Effector memory CD8-positive, alpha-beta T cell (primary cell): ENCODE data around the gene BLMH.
A peak's percentile ranks its signal among the peaks of the same experiment; 100 is the strongest.

ENCODE experiments used
- ATAC-seq: fragments of 150-1000 bp; cut with Tn5 transposase; replicated peaks from 2 replicates; pipeline ENCODE4 v1.10.0; 2021; ENCODE audit warnings: mild to moderate bottlenecking, moderate library complexity
- DNase-seq, 3 experiments: peaks; one replicate each; pipeline ENCODE4 v3.0.0; 2021
- H3K27ac Mint-ChIP-seq, 2 donors: one replicate each; pipeline ENCODE4 v1.8.0; 2022; ENCODE audit warnings: mild to moderate bottlenecking in 2 of 2, mixed read lengths in 2 of 2, moderate library complexity in 2 of 2
- H3K27me3 Mint-ChIP-seq, 2 donors: one replicate each; pipeline ENCODE4 v1.8.0; 2022; ENCODE audit warnings: mixed read lengths in 2 of 2
- H3K36me3 Mint-ChIP-seq: one replicate; pipeline ENCODE4 v1.8.0; 2022; ENCODE audit warnings: mild to moderate bottlenecking, moderate library complexity, mixed read lengths; ENCODE audit not compliant: insufficient read depth
- H3K4me1 Mint-ChIP-seq, 2 donors: one replicate each; pipeline ENCODE4 v1.8.0; 2022; ENCODE audit warnings: low read depth in 2 of 2, mixed read lengths in 2 of 2
- H3K4me3 Mint-ChIP-seq, 2 donors: one replicate each; pipeline ENCODE4 v1.8.0; 2022; ENCODE audit warnings: mild to moderate bottlenecking in 2 of 2, mixed read lengths in 2 of 2, moderate library complexity in 2 of 2
- H3K9me3 Mint-ChIP-seq, 2 donors: one replicate each; pipeline ENCODE4 v1.8.0; 2022; ENCODE audit warnings: mixed read lengths in 2 of 2

BLMH gene

DNA sequence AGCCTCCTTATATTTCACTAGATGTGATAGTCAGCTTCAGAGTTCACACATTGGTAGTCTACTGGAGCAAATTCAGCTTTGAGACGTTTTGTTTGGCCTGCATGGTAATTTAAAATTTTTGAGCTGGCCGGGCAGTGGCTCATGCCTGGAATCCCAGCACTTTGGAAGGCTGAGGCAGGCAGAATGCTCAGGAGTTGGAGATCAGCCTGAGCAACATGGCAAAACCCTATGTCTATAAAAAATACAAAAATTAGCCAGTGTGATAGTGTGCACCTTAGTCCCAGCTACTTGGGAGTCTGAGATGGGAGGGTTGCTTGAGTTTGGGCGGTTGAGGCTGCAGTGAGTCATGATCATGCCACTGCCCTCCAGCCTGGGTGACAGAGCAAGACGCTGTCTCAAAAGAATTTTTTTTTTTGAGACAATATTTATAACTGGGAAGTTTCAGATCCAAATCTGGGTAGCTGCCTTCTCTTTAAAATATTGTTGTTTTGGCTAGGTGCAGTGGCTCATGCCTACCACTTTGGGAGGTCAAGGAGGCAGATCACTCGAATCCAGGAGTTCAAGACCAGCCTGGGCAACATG lies 4.8 kb upstream of the BLMH start:
- H3K27me3 Mint-ChIP-seq = no peaks in the 10 kb centered on the region
- DNase-seq (no peak), ATAC-seq (no peak)
- no peak overlapping the region for H3K4me3 Mint-ChIP-seq
- no peak overlapping the region for H3K27ac Mint-ChIP-seq
- no peaks in the 10 kb centered on the region for H3K4me1 Mint-ChIP-seq
- H3K36me3 Mint-ChIP-seq = no peaks in the 10 kb centered on the region
- no peaks in the 10 kb centered on the region for H3K9me3 Mint-ChIP-seq

DNA sequence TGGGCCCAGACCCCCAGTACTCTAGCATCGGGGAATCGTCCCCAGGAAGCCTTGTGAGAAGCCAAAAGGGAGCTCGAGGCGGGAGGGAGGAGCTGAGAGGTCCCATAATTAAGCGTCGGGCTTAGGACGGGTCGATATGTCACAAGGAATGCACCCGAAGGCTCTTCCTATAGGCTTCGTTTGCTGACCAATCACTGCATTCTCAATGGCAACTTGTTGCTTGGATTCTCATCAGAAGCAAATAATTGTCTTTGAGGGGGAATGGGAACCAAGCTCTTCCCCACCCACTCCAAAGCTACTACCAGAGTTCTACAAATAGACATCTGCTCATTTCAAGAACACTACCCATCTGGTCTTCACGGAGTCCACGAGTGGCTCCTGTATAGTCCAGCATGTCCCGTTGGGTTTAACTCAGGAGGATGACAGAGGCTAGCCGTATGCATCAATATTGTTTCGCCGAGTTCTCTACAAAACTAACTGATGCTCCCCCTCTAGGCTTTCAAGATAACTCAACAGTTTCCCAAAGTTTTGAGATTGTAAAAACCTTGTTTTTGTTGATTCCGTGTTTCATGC lies 628 bp upstream of the BLMH start:
- no peak for DNase-seq
- ATAC-seq = no peak
- peak overlapping the region in 1 of 2 donors; percentile 89 for H3K4me3 Mint-ChIP-seq
- peak overlapping the region in 1 of 2 donors; percentile 85 for H3K27ac Mint-ChIP-seq
- peaks cover 4% of the 10 kb centered on the region for H3K36me3 Mint-ChIP-seq
- H3K27me3 Mint-ChIP-seq = no peaks in the 10 kb centered on the region
- H3K9me3 Mint-ChIP-seq = no peaks in the 10 kb centered on the region
- peaks cover 7 to 18% of the 10 kb centered on the region in 2 donors for H3K4me1 Mint-ChIP-seq

DNA sequence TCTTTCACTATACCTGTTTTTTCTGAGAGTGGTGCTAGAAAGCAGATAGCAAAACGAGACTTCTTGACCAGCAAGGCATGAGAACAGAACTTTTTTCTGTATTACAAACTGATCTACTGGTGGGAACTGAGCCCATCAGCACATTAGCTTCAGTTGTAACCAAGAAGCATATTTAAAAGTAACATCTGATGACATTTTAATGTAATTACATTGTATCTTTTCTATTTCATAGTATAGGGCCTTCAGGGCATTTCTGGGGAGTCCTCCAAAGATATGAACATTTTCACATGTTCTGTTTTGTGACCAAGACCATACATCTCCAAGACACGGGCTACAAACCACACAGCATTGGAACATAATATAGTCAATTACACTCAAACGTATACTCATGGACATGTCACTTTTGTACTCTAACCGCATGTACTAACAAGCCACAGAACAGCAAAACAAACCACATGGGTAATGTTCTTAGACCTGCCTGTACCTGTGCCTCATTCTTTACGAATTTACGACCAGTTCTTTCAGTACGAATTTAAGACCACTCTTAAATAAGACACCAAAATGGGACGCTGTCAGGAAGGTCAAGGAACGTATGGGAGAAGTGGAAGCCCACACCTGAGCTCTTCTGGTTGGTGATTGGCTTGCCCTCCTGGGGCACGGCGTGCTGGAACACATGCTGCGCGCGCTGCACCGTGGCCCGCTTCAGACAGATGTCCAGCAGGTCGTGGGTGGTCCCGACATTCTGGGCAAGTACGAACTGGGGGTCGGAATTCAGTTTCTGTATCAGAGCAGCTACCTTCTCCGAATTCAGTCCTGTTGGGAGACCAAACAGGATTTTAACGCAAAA lies 825 bp downstream of the BLMH start:
- peaks cover 7 to 18% of the 10 kb centered on the region in 2 donors for H3K4me1 Mint-ChIP-seq

DNA sequence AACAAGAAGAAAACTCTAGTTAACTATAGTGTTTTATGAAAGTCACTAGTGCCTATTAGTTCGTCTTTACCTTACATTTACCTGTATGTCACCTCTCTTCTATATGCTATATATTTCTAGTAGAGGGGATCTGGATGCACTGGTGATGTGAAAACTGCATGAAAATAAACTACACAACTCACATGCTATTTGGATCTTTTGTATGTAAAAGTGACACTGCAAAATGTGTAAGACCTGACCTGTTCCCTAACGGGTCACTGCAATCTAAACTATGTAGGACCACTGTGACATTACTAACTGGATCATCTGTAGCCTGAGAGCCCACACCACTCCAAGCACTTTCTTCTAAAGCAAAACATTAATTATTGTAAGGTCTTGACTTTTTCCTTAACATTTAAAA lies 1.7 kb downstream of the BLMH start:
- H3K27me3 Mint-ChIP-seq = no peaks in the 10 kb centered on the region
- peaks cover 7 to 18% of the 10 kb centered on the region in 2 donors for H3K4me1 Mint-ChIP-seq
- no peaks in the 10 kb centered on the region for H3K9me3 Mint-ChIP-seq
- no peak overlapping the region for H3K27ac Mint-ChIP-seq
- ATAC-seq (no peak), DNase-seq (no peak)
- H3K4me3 Mint-ChIP-seq = peak overlapping the region in 1 of 2 donors; percentile 89
- H3K36me3 Mint-ChIP-seq = peaks cover 22% of the 10 kb centered on the region

More for the DNA sequence above, 825 bp downstream of the BLMH start:
- DNase-seq (peak; percentile 3 to 9 (median 6)), ATAC-seq (peak; percentile 39)
- peak overlapping the region; percentile 84 to 85 for H3K27ac Mint-ChIP-seq
- H3K4me3 Mint-ChIP-seq = peak overlapping the region in 1 of 2 donors; percentile 89
- no peaks in the 10 kb centered on the region for H3K9me3 Mint-ChIP-seq
- peaks cover 15% of the 10 kb centered on the region for H3K36me3 Mint-ChIP-seq
- no peaks in the 10 kb centered on the region for H3K27me3 Mint-ChIP-seq

DNA sequence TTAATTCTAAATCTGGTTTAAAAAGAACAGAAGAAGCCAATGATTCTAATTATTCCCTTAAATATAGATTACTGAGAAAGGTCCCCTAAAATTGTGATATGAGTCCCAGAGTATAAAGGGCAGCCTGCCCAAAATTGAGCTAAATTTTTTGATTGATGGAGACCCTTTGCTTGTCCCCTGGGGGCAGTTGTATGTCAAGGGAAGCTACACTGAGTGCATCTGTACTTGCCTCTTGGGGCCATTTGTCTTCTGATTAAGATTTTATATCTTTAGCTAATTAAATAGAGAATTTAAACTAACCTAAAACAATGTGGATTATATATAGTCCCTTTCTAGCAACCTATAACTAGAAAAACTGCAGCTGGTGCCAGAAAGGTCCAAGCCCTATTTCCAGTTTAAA lies 12.6 kb downstream of the BLMH start:
- Mint-ChIP-seq H3K4me3 (no peak overlapping the region), H3K36me3 (peaks cover 53% of the 10 kb centered on the region), H3K4me1 (peaks cover 6 to 8% of the 10 kb centered on the region in 2 donors), H3K27ac (no peak overlapping the region), H3K27me3 (no peaks in the 10 kb centered on the region), H3K9me3 (no peaks in the 10 kb centered on the region)
- DNase-seq (no peak), ATAC-seq (no peak)

DNA sequence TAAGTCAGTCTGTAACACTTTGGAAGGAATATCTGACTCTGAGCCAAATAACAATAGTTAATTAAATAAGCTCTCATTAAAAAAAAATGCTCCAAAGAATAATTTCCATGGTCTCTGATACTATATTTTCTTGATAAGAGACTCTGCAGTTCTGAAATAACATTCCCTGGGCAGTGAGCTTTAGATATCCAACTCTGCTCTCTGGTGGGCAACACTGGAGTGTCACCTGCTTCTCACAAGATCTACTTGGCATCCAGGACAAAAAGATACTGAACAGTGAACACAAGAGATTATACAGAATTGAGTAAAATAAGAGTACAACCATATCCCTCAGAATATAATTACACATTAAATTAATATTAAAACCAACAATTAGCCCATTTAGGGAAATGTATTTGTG lies 13.7 kb downstream of the BLMH start:
- no peak overlapping the region for H3K27ac Mint-ChIP-seq
- DNase-seq (no peak), ATAC-seq (no peak)
- H3K4me1 Mint-ChIP-seq = peaks cover 6 to 8% of the 10 kb centered on the region in 2 donors
- no peaks in the 10 kb centered on the region for H3K27me3 Mint-ChIP-seq
- peaks cover 56% of the 10 kb centered on the region for H3K36me3 Mint-ChIP-seq
- no peak overlapping the region for H3K4me3 Mint-ChIP-seq
- H3K9me3 Mint-ChIP-seq = no peaks in the 10 kb centered on the region

DNA sequence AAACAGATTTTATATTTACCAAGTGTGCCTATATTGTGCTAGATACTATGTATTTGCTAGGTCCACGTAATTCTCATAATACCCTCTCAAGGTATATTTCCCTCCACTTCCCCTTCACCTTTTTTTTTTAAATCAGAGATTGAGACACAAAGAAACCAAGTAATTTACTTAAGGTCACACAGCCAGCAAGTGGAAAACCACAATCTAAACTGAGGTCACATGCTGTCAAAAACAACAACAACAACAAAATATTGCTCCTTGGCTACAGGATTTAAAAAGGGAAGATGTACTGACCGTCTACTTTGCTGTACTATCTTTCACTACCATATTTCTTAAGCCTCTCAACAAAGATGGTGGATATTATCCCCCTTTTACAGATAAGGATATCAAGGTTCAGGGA lies 15.8 kb downstream of the BLMH start:
- ATAC-seq = no peak
- H3K4me1 Mint-ChIP-seq = peaks cover 6 to 8% of the 10 kb centered on the region in 2 donors
- H3K27me3 Mint-ChIP-seq = no peaks in the 10 kb centered on the region
- H3K9me3 Mint-ChIP-seq = no peaks in the 10 kb centered on the region
- DNase-seq = no peak
- peaks cover 70% of the 10 kb centered on the region for H3K36me3 Mint-ChIP-seq
- peak overlapping the region in 1 of 2 donors; percentile 41 for H3K27ac Mint-ChIP-seq
- H3K4me3 Mint-ChIP-seq = no peak overlapping the region

DNA sequence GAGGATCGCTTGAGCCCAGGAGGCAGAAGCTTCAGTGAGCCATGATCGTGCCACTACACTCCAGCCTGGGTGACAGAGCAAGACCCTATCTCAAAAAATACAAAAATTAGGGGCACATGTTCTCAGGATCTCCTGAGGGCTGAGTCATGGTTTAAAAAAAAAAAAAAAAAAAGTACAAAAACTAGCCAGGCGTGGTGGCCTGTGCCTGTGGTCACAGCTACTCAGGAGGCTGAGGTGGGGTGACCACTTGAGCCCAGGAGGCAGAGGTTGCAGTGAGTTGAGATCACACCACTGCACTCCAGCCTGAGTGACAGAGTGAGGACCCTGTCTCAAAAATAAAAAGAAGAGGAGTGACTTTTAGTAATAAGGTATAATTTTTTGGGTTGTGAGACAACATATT lies 16.9 kb downstream of the BLMH start:
- no peak for DNase-seq
- H3K36me3 Mint-ChIP-seq = peaks cover 74% of the 10 kb centered on the region
- no peaks in the 10 kb centered on the region for H3K9me3 Mint-ChIP-seq
- H3K4me1 Mint-ChIP-seq = peaks cover 6 to 8% of the 10 kb centered on the region in 2 donors
- H3K27ac Mint-ChIP-seq = peak overlapping the region in 1 of 2 donors; percentile 60
- no peak overlapping the region for H3K4me3 Mint-ChIP-seq
- H3K27me3 Mint-ChIP-seq = no peaks in the 10 kb centered on the region
- ATAC-seq = no peak

DNA sequence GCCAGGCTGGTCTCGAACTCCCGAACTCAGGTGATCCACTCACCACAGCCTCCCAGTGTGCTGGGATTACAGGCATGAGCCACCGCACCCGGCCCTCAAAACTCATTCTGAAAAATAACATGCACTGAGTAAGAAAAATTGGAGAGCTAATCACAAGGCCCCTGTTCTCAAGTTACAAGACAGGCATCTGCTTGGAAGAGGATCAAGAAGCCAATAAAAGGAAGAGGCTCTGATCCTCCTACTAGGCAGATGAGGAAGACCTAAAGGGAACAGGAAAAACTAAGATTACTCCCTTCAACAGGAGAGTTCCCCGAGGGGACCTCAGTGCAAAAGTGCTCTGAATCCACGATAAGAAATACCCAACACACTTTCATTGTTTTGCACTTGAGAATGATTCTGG lies 18.4 kb downstream of the BLMH start:
- DNase-seq = no peak
- Mint-ChIP-seq H3K9me3 (no peaks in the 10 kb centered on the region), H3K27ac (no peak overlapping the region), H3K27me3 (no peaks in the 10 kb centered on the region), H3K36me3 (peaks cover 71% of the 10 kb centered on the region), H3K4me1 (peaks cover 6 to 11% of the 10 kb centered on the region in 2 donors), H3K4me3 (no peak overlapping the region)
- ATAC-seq = no peak

DNA sequence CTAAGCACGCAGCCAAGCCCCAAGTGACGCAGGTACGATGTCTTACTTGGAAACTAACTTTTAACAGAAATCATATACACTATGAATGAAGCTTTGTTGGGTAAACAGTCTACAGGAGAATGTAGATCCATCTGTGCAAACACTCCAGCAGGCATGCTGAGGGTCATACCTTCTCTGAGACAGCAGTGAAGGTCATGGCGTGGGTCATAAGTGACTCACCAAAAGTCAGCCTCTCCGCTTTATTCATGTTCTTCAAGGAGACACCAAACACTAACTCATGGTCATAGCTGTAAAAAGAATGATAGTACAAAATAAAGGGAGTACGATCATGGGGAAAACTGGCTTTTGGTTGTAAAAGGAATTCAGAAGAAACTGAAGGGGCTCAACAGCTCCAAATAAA lies 20.6 kb downstream of the BLMH start:
- Mint-ChIP-seq H3K27me3 (no peaks in the 10 kb centered on the region), H3K4me1 (peaks cover 6 to 11% of the 10 kb centered on the region in 2 donors), H3K27ac (no peak overlapping the region), H3K9me3 (no peaks in the 10 kb centered on the region), H3K36me3 (peaks cover 79% of the 10 kb centered on the region), H3K4me3 (no peak overlapping the region)
- no peak for DNase-seq
- ATAC-seq = no peak

DNA sequence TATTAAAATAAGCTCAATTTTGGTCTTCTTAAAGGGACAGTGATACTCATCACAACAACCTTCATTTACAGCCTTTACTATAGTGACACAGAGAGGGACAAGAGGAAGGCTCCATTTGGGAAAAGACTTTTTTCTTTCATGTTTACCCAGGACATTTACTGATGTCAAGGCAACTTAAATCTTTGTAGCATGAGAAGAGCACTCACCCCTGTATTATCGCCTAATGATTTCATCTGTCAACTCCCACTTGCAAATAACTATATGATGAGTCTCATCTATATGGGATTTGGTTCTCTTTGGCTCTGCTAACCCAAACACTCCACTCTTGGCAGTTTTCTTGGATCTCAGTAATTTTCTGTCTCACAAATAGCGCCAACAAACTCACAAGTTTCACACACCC lies 24.1 kb downstream of the BLMH start:
- DNase-seq (no peak), ATAC-seq (no peak)
- Mint-ChIP-seq H3K4me1 (peaks cover 0 to 6% of the 10 kb centered on the region in 2 donors), H3K27me3 (no peaks in the 10 kb centered on the region), H3K4me3 (no peak overlapping the region), H3K9me3 (no peaks in the 10 kb centered on the region), H3K36me3 (peaks cover 71% of the 10 kb centered on the region), H3K27ac (no peak overlapping the region)

DNA sequence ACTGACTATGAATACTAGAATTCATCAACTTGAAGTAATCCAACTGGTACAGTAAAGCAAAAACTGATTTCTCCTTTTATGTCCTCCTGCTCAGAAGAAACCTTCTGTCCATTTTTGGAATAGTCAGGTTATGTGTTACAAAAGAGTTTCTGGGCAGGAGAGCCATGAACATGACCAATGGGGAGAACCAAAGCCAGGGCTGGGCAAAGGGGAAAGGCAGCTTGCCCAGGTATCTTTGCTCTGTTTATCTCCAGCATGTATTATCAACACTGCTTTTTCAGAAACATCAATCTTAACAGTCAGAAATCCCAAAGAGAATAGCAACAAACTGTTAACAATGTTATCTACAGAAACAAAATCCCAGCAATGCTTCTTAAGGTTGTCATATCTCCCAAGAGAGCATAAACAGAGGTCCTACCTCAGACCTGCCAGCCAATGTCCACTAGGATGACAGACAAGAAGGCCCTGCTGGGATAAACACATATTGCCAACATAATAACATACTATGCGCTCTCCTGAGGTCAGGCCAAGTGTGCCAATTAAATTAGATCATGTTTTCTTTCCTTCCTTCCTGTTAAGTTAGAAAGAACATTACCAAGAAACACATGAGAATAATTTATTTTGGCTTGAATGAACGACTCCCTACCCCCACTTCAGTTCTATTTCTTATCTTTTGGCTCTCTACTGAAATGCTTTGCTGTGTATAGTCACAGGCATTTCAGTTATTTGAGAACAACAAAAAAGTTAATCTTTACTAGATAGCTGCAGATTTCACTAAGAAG lies 28.0 kb downstream of the BLMH start:
- Mint-ChIP-seq H3K27me3 (no peaks in the 10 kb centered on the region), H3K36me3 (peaks cover 54% of the 10 kb centered on the region), H3K27ac (peak overlapping the region in 1 of 2 donors; percentile 59), H3K9me3 (no peaks in the 10 kb centered on the region), H3K4me3 (no peak overlapping the region), H3K4me1 (peaks cover 0 to 6% of the 10 kb centered on the region in 2 donors)
- no peak for ATAC-seq
- DNase-seq = no peak

DNA sequence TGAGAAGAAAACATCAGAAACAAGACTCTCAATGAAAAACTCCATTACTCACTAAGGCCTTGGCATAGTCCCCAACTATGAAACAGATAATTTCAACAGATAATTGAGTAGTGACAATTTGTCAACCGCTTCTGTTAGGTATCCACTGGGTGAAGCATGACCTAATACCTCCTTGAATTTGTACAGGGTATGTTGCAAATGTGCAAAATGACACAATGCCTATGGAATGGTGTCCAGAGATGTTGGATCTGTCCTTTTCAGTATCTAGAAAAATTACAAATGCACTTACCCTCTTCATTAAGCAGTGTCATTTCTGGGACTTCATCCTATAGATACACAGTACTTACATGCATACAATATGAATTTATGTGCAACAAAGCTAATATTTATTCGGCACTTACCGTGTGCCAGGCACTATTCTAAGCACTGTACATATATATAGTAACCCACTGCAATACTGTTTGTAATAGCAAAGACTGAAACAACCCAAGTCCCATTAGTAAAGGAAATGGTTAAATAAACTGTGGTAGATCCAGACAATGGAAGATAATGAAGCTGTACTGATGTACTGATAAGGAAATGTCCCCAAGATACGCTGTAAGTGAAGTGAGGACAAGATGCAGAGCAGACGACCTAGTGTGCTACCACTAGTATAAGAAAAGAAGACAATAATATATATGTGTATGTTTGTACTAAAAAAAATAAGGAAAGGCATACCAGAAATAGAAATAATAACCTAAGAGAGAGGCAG lies 34.8 kb downstream of the BLMH start:
- peaks cover 51% of the 10 kb centered on the region for H3K36me3 Mint-ChIP-seq

More for the DNA sequence above, 34.8 kb downstream of the BLMH start:
- ATAC-seq (no peak), DNase-seq (no peak)
- Mint-ChIP-seq H3K27me3 (no peaks in the 10 kb centered on the region), H3K4me3 (no peak overlapping the region), H3K9me3 (no peaks in the 10 kb centered on the region), H3K27ac (no peak overlapping the region), H3K4me1 (peaks cover 0 to 10% of the 10 kb centered on the region in 2 donors)
